Adipose tissue (tissue), 3 donors: Measurements from ENCODE around the gene FAM72A. TPM values are rescaled to one million over a fixed set of nuclear protein-coding genes. Genes with fewer than 3 reads are reported as not detected.
"Not testable (repeated sequence)": the region's sequence is repeated elsewhere in the genome, so short reads cannot be mapped to it uniquely, and the experiment has no call there.

Experiments
- H3K27ac ChIP-seq: one replicate; pipeline ENCODE4 v1.5.1; 2013; ENCODE audit warnings: low read depth, low read length
- WGBS, 3 donors: extraction: QIAGEN DNeasy Blood & Tissue Kit; methylation state at CpG; one replicate each; pipeline ENCODE4 v1.1.7; 2013; 5-methylcytosine and 5-hydroxymethylcytosine counted together
- polyA plus RNA-seq, 3 donors: library from polyadenylated mRNA; stranded (reverse); fragments of 200-250 nt; gene quantifications; one replicate each; pipeline ENCODE4 v1.2.3, GENCODE V29; 2013
- donor health status: healthy with polysubstance abuse.
- donor health status: Bipolar disorder and iron deficiency.
- donor health status: healthy.

FAM72A gene
- polyA plus RNA-seq, 3 donors: 0.54 to 5.3 (median 2.3) TPM

DNA sequence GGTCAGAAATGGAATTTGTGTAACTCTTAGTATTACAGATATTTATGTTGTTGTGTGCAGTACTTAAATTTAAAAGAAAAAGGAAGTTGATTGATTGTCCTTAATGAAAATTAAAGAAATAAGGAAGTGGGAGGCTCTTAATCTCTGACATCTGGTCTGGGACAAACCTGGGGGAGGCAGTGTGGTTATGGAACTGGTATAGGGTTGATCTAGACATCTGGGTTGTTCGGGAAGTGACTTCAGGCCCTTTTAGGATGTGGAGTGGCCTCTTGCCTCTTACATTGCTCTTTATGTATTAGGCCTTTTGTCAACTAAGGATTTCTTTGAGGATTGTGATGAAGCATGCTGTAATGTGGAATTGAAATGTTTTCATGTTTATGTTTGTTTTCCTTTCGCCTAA lies 16.1 kb upstream of the FAM72A start:
- H3K27ac ChIP-seq: not testable (repeated sequence)
- WGBS, 3 donors: no CpG with 5 or more reads among the region's 2 CpGs

DNA sequence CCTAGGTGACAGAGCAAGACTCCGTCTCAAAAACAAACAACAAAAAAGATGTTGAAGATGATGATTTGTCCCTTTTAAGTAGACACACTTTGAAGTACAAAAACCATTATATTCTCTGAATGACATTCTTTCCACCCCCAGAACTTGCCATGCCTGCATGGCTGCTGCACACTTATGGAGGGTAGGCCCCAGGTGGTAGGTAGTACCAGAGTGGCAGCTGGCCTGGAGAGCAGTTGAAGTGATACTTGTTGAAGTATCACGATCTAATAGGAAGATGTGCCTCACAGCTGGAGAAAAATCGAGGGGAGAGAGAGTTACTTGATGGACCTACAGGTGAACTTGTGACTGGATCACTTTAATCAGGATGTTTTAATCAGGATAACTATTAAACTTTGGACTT lies 15.6 kb upstream of the FAM72A start:
- H3K27ac ChIP-seq: not testable (repeated sequence)
- WGBS, 3 donors: 69 to 88% (median 85%) methylated on average over 2 of the region's 3 CpGs

DNA sequence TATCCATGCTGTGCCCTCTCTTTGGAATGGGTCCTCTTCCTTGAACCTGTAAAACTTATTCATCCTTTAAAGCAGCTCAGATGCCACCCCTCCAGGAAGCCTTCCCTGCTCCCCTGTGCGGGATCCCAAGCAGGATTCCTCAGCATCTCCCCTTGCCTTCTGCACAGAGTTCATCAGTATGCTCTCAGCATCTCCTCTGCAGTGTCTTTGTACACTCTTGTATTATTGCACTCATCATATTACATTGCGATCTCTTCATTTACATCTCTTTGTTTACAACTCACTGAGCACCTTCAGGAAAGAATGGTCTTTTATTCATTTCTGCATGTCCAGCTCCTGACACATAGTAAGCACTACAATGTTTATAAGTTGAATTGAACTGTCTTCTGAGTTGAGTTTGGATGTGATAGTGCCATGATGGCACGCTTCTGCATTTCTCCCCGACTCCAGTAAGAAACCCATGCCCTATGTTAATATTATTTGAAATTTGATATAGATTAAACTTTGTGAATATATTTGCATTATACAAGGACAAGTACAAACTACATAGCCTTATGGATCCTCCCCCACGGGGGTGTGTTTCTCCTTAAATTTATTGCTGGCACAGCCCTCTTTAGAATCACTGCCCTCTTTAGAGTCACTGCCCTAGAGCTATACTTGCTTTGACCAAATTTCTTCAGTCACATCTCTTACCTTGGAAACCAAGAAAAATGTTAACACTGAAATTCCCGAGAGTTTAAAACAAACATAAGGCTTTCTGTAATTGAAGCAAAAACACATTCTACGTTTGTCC lies 13.2 kb upstream of the FAM72A start:
- not testable (repeated sequence) for H3K27ac ChIP-seq
- 79 to 85% (median 84%) methylated on average over 4 of the region's 7 CpGs for WGBS, 3 donors

DNA sequence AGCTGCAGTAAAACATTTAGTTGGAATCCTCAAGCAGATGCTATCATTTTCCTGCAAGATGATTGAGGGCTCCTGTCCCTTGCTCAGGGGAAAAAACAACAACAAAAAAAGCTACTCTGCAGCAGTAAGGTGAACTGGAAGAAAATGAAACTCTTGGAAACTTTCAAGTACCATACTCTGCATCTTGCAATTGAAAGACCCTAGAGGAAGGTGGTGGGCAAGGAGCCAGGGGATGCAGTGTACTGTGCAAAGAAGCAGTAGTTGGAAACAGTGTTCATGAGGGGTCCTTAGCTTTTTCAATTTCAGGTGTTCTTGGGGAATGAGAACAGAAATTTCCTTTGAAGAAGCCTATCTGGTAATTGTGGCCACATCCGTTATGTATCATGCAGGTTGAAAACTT lies 8.2 kb upstream of the FAM72A start:
- WGBS, 3 donors: no CpG with 5 or more reads among the region's 1 CpG

GRCh38 chr1:206205569-206205968 lies 2.9 kb upstream of the FAM72A start:
- H3K27ac ChIP-seq: not testable (repeated sequence)
- whole genome bisulfite sequencing, 3 donors: 0 to 2% methylated on average over 6 to 17 of the region's 31 CpGs; no CpG with 5 or more reads in 1 of the 3 donors

More for the DNA sequence above, 8.2 kb upstream of the FAM72A start:
- H3K27ac ChIP-seq: not testable (repeated sequence)

- 0 to 1% (median 0%) methylated on average over 15 to 24 of the region's 25 CpGs for WGBS, 3 donors
- H3K27ac ChIP-seq: not testable (repeated sequence)
Observed at GRCh38 chr1:206204871-206205270, 2.2 kb upstream of the FAM72A start.

GRCh38 chr1:206204159-206204511 lies 1.5 kb upstream of the FAM72A start:
- not testable (repeated sequence) for H3K27ac ChIP-seq
- WGBS, 3 donors: no CpG with 5 or more reads among the region's 25 CpGs

DNA sequence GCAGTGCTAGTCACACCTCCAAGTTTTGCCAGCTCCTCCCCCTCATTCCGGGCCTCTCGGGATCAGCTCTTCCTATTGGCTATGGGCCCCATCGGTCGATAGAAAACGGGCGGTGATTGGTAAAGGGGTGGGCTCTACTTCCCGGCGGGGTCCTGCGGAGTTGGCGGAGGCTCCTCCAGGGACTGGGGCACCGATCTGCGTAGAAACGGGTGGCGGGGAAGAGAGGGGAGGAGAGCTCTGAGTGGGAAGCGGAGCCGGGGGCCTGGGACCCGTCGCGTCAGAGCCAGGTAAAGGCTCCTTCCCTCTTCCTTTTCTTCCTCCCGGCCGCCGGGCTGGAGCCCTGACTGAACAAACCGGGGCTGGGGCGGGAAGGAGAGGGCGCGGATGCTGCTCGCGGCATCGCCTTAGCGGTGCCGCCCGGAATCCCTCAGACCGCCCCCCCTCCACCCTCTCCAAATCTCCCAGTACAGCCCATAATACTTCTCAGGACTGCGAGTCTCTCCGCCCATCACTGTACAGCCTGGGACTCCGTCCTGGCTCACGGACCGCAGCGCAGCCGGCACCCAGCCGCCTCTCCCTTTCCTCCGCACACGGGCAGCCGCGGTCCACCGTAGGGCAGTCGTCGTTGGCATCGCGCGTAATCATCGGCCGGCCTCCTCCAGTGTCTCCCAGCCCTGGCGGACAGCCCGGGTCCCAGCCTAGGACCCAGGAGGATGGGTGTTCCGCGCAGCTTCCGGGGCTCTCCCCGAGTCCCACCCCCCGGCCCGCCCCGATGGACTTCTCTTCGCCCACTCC lies 922 bp upstream of the FAM72A start, which contains the start of gene SRGAP2:
Gene SRGAP2 (plus strand): TSS at position 178 of the 795 bp plus-strand sequence. CDS start 2,430 bp downstream, outside the sequence.
- 0 to 1% (median 0%) methylated on average over 8 to 23 of the region's 63 CpGs for WGBS, 3 donors
- H3K27ac ChIP-seq: not testable (repeated sequence)

GRCh38 chr1:206196748-206197424 lies 5.8 kb downstream of the FAM72A start:
- 69 to 99% (median 86%) methylated on average over 3 of the region's 3 CpGs for WGBS, 3 donors
- not testable (repeated sequence) for H3K27ac ChIP-seq

- no CpG with 5 or more reads among the region's 2 CpGs for WGBS, 3 donors
- H3K27ac ChIP-seq: not testable (repeated sequence)
Observed at GRCh38 chr1:206195182-206195581, 7.5 kb downstream of the FAM72A start.

- 80 to 94% (median 83%) methylated on average over 2 of the region's 4 CpGs for WGBS, 3 donors
Observed at GRCh38 chr1:206186826-206187225, 15.8 kb downstream of the FAM72A start.

GRCh38 chr1:206185778-206186177 lies 16.9 kb downstream of the FAM72A start:
- no CpG with 5 or more reads among the region's 3 CpGs for WGBS, 3 donors
- H3K27ac ChIP-seq: not testable (repeated sequence)

More at GRCh38 chr1:206186826-206187225, 15.8 kb downstream of the FAM72A start:
- H3K27ac ChIP-seq: not testable (repeated sequence)

- WGBS, 3 donors: 74 to 87% (median 86%) methylated on average over 1 of the region's 2 CpGs
- H3K27ac ChIP-seq: not testable (repeated sequence)
Observed at GRCh38 chr1:206183788-206184187, 18.9 kb downstream of the FAM72A start.

DNA sequence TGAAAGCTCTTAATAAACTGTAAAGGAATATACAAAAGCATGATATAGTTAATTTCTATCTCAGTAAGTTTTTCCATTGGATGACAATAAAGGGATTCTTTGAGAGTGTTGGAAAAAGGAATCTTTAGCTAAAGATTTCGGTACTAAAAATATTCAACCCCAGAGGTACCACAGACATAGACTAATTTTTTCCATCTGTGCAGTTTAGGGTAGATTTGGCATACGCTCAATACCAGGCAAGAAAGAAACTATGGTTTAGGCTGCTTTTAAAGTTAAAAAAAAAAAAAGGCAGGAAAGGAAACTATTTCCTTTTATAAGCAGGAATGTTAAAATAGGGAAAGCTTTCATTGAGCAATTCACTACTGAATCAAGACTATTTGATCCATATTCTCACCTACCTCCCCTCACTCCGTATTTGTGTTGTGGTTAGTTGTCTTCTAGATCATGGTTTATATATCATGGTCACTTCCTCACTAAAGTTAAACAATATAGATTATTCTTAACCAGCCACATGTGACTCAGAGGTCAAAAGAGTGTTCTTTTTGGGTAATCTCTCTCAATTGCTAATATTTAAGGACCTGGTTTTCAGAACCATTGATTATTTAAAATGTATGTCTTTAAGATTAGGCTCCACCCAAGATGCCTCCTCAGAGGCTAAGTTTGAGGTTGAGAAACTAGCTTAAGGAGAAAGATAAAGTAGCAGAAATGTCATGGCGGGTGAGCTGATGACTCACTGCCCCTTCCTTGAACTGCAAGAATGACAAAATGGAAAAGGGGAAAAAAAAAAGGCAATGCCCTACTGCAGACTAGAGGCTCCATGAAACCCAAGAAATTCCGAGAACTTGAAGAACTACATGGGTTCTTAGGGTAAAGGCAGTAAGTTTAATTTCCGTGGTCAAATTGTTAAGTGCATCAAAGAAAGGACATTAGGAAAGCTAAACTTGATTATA lies 20.0 kb downstream of the FAM72A start:
- WGBS, 3 donors: 59 to 81% (median 69%) methylated on average over 3 to 5 of the region's 6 CpGs
- H3K27ac ChIP-seq: not testable (repeated sequence)

DNA sequence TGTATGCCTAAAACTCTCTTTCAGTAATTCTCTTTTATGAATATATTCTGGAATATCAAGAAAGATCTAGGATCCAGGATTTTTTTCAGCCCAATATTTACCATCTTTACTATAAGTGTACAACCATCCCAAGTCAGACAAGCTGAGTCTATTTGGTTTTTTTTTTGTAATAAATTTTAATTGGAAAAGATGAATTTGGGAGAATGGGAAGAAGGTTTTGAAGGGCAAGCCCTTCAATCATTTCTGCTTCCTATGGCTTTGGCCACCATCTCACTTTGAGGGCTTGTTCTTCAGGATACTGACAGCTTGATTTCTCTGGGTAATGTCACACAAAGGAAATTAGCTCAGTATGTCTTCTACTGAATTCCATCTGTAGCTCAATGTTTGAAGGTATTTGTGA lies 23.0 kb downstream of the FAM72A start:
- not testable (repeated sequence) for H3K27ac ChIP-seq

- H3K27ac ChIP-seq: not testable (repeated sequence)
- WGBS, 3 donors: 58 to 83% (median 74%) methylated on average over 9 of the region's 9 CpGs
Observed at GRCh38 chr1:206178061-206178989, 24.3 kb downstream of the FAM72A start.

DNA sequence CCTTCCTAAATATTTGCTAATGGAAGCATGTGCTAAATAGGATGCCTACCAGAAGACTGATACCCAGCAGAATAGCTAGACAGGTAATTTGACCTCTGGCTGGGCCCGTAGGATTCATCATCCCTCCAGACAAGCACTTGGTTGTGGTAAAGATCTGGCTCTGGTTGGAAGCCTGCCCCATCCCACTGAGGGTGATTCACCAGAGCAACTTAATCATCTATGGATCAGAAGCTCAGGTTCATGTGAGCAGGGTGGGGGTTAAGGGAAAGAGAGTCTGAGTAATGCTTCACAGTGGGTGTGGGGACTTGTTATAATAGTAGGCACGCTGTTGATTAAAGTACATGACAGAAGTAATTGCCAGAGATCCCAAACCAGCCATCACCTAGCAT lies 26.5 kb downstream of the FAM72A start:
- WGBS, 3 donors: 78 to 100% (median 94%) methylated on average over 1 of the region's 2 CpGs

More for the DNA sequence above, 26.5 kb downstream of the FAM72A start:
- not testable (repeated sequence) for H3K27ac ChIP-seq
